Esophagus squamous epithelium (tissue), 5 donors: Measurements from ENCODE around the gene UQCR11. TPM values are rescaled to one million over a fixed set of nuclear protein-coding genes. Genes with fewer than 3 reads are reported as not detected.

Experiments
- DNase-seq: peaks from one replicate; lab custom pipeline; 2025; lab: John Stamatoyannopoulos, UW
- H3K27ac ChIP-seq, 4 donors: fragments of 200-600 bp; sonication (generic); one replicate each; pipeline ENCODE4 v1.5.1; 2016 to 2019; ENCODE audit warnings: mild to moderate bottlenecking in 1 of 4
- H3K27me3 ChIP-seq, 4 donors: fragments of 200-600 bp; sonication (generic); 1 replicate in 3 of 4; 2 replicates in 1 of 4; pipeline versions ENCODE4 v1.5.1 to v1.6.0; 2017 to 2021; ENCODE audit warnings: antibody characterized with exemption in 1 of 4
- H3K36me3 ChIP-seq, 3 donors: fragments of 200-600 bp; sonication (generic); one replicate each; pipeline ENCODE4 v1.5.1; 2016 to 2019
- H3K4me1 ChIP-seq, 3 donors: fragments of 200-600 bp; sonication (generic); one replicate each; pipeline ENCODE4 v1.5.1; 2017 to 2019
- H3K4me3 ChIP-seq, 4 donors: fragments of 200-600 bp; sonication (generic); 1 replicate in 3 of 4; 2 replicates in 1 of 4; pipeline ENCODE4 v1.5.1; 2016 to 2019; ENCODE audit warnings: mild to moderate bottlenecking in 2 of 4, moderate library complexity in 1 of 4
- H3K9me3 ChIP-seq, 3 donors: fragments of 200-600 bp; sonication (generic); one replicate each; pipeline ENCODE4 v1.5.1; 2016 to 2019
- CTCF ChIP-seq, 6 experiments: fragments of 450-650 bp in 4 of 6; fragments of 200-600 bp in 2 of 6; sonication (generic) in 2 of 6; IDR thresholded peaks; one replicate each; pipeline ENCODE4 v1.5.1; 2016 to 2019; ENCODE audit warnings: antibody characterized with exemption in 6 of 6, mild to moderate bottlenecking in 4 of 6, moderate library complexity in 4 of 6
- POLR2A ChIP-seq, 4 donors: fragments of 450-650 bp; IDR thresholded peaks; one replicate each; pipeline ENCODE4 v1.6.1; 2017; ENCODE audit warnings: antibody characterized with exemption in 4 of 4, mild to moderate bottlenecking in 4 of 4, moderate library complexity in 3 of 4
- WGBS, 2 donors: methylation state at CpG; one replicate each; pipeline ENCODE4 v1.1.5; 2018; 5-methylcytosine and 5-hydroxymethylcytosine counted together
- intact Hi-C: fragments of 100-400 bp; cut with DNase I; formaldehyde crosslinking; loops from one replicate; pipeline ENCODE4 v1.15.0; 2022
- total RNA-seq, 4 donors: library from RNA; depleted of rRNA; stranded (reverse); fragments of >200 nt; gene quantifications; one replicate each; pipeline ENCODE4 v1.1.0, GENCODE V29; 2016
- donor health status: DM: yes; HTN: yes; CAD: no.

UQCR11 gene
- total RNA-seq, 4 donors from 2014 or later = 47.1 to 74.4 (median 59.1) TPM

GRCh38 chr19:1575323-1576241 is 29.7 kb downstream of the UQCR11 start:
- H3K4me1 ChIP-seq = no peaks in the 10 kb centered on the region
- no peak overlapping the region for H3K27ac ChIP-seq
- WGBS, 2 donors = 80 to 88% methylated on average over 14 to 15 of the region's 22 CpGs
- H3K27me3 ChIP-seq = no peaks in the 10 kb centered on the region
- H3K36me3 ChIP-seq = peaks cover 17 to 44% (median 17%) of the 10 kb centered on the region in 3 donors
- no peaks in the 10 kb centered on the region for H3K9me3 ChIP-seq
- intact Hi-C loops = no loop called here
- H3K4me3 ChIP-seq = no peak overlapping the region
- DNase-seq = no peak
- TF ChIP-seq CTCF (IDR thresholded peaks at IDR 0.05) = no peak
- TF ChIP-seq POLR2A (IDR thresholded peaks at IDR 0.05) = no peak

GRCh38 chr19:1574354-1575136 is 30.7 kb downstream of the UQCR11 start:
- WGBS, 2 donors = 79% methylated on average over 6 to 12 of the region's 34 CpGs
- intact Hi-C loops = no loop called here

GRCh38 chr19:1572795-1573194 is 32.5 kb downstream of the UQCR11 start:
- TF ChIP-seq CTCF (IDR thresholded peaks at IDR 0.05) (no peak), POLR2A (IDR thresholded peaks at IDR 0.05) (no peak)
- DNase-seq = no peak
- peaks cover 6 to 17% (median 11%) of the 10 kb centered on the region in 3 donors for H3K36me3 ChIP-seq
- no peak overlapping the region for H3K27ac ChIP-seq
- peaks cover 5 to 15% (median 7%) of the 10 kb centered on the region in 3 donors for H3K4me1 ChIP-seq
- H3K9me3 ChIP-seq = no peaks in the 10 kb centered on the region
- no peak overlapping the region for H3K4me3 ChIP-seq
- WGBS, 2 donors = 66 to 69% methylated on average over 5 to 6 of the region's 9 CpGs
- H3K27me3 ChIP-seq = peaks cover 0 to 13% (median 0%) of the 10 kb centered on the region in 4 donors
- intact Hi-C loops = no loop called here

More at GRCh38 chr19:1574354-1575136, 30.7 kb downstream of the UQCR11 start:
- Histone ChIP-seq H3K27me3 (peaks cover 0 to 4% (median 0%) of the 10 kb centered on the region in 4 donors), H3K4me1 (peaks cover 0 to 2% (median 0%) of the 10 kb centered on the region in 3 donors), H3K36me3 (peaks cover 8 to 34% (median 15%) of the 10 kb centered on the region in 3 donors), H3K27ac (no peak overlapping the region), H3K4me3 (no peak overlapping the region), H3K9me3 (no peaks in the 10 kb centered on the region)
- no peak for DNase-seq
- TF ChIP-seq POLR2A (IDR thresholded peaks at IDR 0.05) (no peak), CTCF (IDR thresholded peaks at IDR 0.05) (no peak)

GRCh38 chr19:1571358-1571757 is 33.9 kb downstream of the UQCR11 start:
- intact Hi-C loops = no loop called here
- peaks cover 0 to 13% (median 0%) of the 10 kb centered on the region in 4 donors for H3K27me3 ChIP-seq

More at GRCh38 chr19:1571358-1571757, 33.9 kb downstream of the UQCR11 start:
- Histone ChIP-seq H3K4me1 (peaks cover 10 to 26% (median 16%) of the 10 kb centered on the region in 3 donors), H3K27ac (no peak overlapping the region), H3K4me3 (no peak overlapping the region), H3K9me3 (no peaks in the 10 kb centered on the region), H3K36me3 (peaks cover 0 to 3% (median 0%) of the 10 kb centered on the region in 3 donors)
- DNase-seq = no peak
- WGBS, 2 donors = 88 to 91% methylated on average over 12 of the region's 12 CpGs
- TF ChIP-seq CTCF (IDR thresholded peaks at IDR 0.05) = no peak
